ENCODE results near the gene OR5H2.

- TF ChIP-seq GATA3 (IDR thresholded peaks at IDR 0.05; ENCODE audit: low read depth, low read length) (no peak), GATA2 (IDR thresholded peaks at IDR 0.05; ENCODE audit: low read depth, low read length) (no peak)
Observed at GRCh38 chr3:98322101-98322500, 39.8 kb downstream of the OR5H2 start.
